WTC11 (cell line): Measurements from ENCODE around the gene APOE. TPM values are rescaled to one million over a fixed set of nuclear protein-coding genes. Genes with fewer than 3 reads are reported as not detected.
"Not testable (repeated sequence)": the region's sequence is repeated elsewhere in the genome, so short reads cannot be mapped to it uniquely, and the experiment has no call there.

ENCODE experiments used
- ATAC-seq: fragments of 200-7000 bp; cut with Tn5 transposase; 2 replicates; pipeline ENCODE4 v1.10.0; 2021; ENCODE audit warnings: mild to moderate bottlenecking, moderate library complexity
- CTCF ChIA-PET: fragments of 300-600 bp; sonication (Branson Sonifier 250); formaldehyde crosslinking; loops from one replicate; lab custom pipeline; 2021; ENCODE audit warnings: antibody characterized with exemption; lab: Charles Lee
- POLR2A ChIA-PET: fragments of 350-600 bp; sonication (Branson Sonifier 250); formaldehyde crosslinking; loops from one replicate; lab custom pipeline; 2021; ENCODE audit warnings: antibody characterized with exemption; lab: Charles Lee
- DNase-seq: peaks from one replicate; pipeline ENCODE4 v3.0.0; 2021; ENCODE audit warnings: low spot score
- H3K27ac Mint-ChIP-seq: 2 replicates; pipeline ENCODE4 v1.8.0; 2021; ENCODE audit warnings: mixed read lengths
- H3K27me3 Mint-ChIP-seq: 2 replicates; pipeline ENCODE4 v1.8.0; 2021; ENCODE audit warnings: low read depth, mild to moderate bottlenecking, moderate library complexity, mixed read lengths
- H3K36me3 Mint-ChIP-seq: 2 replicates; pipeline ENCODE4 v1.8.0; 2021; ENCODE audit warnings: mixed read lengths
- H3K4me1 Mint-ChIP-seq: 2 replicates; pipeline ENCODE4 v1.8.0; 2022; ENCODE audit warnings: mixed read lengths
- H3K4me3 Mint-ChIP-seq: 2 replicates; pipeline ENCODE4 v1.8.0; 2021; ENCODE audit warnings: mild to moderate bottlenecking, moderate library complexity, mixed read lengths
- H3K9me3 Mint-ChIP-seq: 2 replicates; pipeline ENCODE4 v1.8.0; 2021; ENCODE audit warnings: mixed read lengths
- AR ChIP-seq: fragments of 250-450 bp; sonication (Bioruptor Pico); IDR thresholded peaks from 2 replicates; pipeline ENCODE4 v1.9.0; 2021; ENCODE audit warnings: mild to moderate bottlenecking
- ARID4B ChIP-seq: sonication (generic); formaldehyde crosslinking; IDR thresholded peaks from 2 replicates; pipeline ENCODE4 v1.8.0; 2023; ENCODE audit warnings: missing genetic modification reagents, mild to moderate bottlenecking, borderline replicate concordance
- ATF1 ChIP-seq: sonication (generic); formaldehyde crosslinking; IDR thresholded peaks from 2 replicates; pipeline ENCODE4 v1.8.1; 2023; ENCODE audit warnings: mild to moderate bottlenecking, moderate library complexity, missing genetic modification reagents
- CTCF ChIP-seq: fragments of 200-600 bp; IDR thresholded peaks from 2 replicates; pipeline ENCODE4 v1.8.0; 2022; ENCODE audit warnings: antibody characterized with exemption
- NFE2L1 ChIP-seq: sonication (generic); formaldehyde crosslinking; IDR thresholded peaks from 2 replicates; pipeline ENCODE4 v1.8.1; 2023; ENCODE audit warnings: missing genetic modification reagents
- NR1H2 ChIP-seq: sonication (generic); formaldehyde crosslinking; IDR thresholded peaks from 2 replicates; pipeline ENCODE4 v1.9.0; 2021; ENCODE audit warnings: mild to moderate bottlenecking, moderate library complexity, missing genetic modification reagents
- RELA ChIP-seq: sonication (generic); formaldehyde crosslinking; IDR thresholded peaks from 2 replicates; pipeline ENCODE4 v1.8.1; 2022; ENCODE audit warnings: missing genetic modification reagents, mild to moderate bottlenecking, borderline replicate concordance
- ZBTB21 ChIP-seq: sonication (generic); formaldehyde crosslinking; IDR thresholded peaks from 2 replicates; pipeline ENCODE4 v1.8.1; 2023; ENCODE audit warnings: mild to moderate bottlenecking, missing genetic modification reagents, borderline replicate concordance
- ZNF121 ChIP-seq: sonication (generic); formaldehyde crosslinking; IDR thresholded peaks from 2 replicates; pipeline ENCODE4 v1.8.0; 2023; ENCODE audit warnings: missing genetic modification reagents
- ZNF263 ChIP-seq: sonication (generic); formaldehyde crosslinking; IDR thresholded peaks from 2 replicates; pipeline ENCODE4 v1.8.1; 2022; ENCODE audit warnings: low read depth, mild to moderate bottlenecking, moderate library complexity, missing genetic modification reagents
- total RNA-seq: library from RNA; stranded (reverse); gene quantifications from 3 replicates; pipeline ENCODE4 v1.2.3, GENCODE V29; 2021

APOE gene
- total RNA-seq, 1 experiment from 2014 or later = 824 TPM

GRCh38 chr19:44878120-44878865, 27.3 kb upstream of the APOE start:
- peaks cover 39% of the 10 kb centered on the region for H3K4me1 Mint-ChIP-seq
- H3K27ac Mint-ChIP-seq = peak overlapping the region; percentile 49; the same call in 1 of the 2 replicates
- TF ChIP-seq RELA (no peak), ZBTB21 (no peak), NFE2L1 (CRISPR knock-in tag) (no peak), ZNF121 (CRISPR knock-in tag) (no peak), ARID4B (CRISPR knock-in tag) (no peak)
- DNase-seq (no peak), ATAC-seq (no peak)
- no peak overlapping the region for H3K4me3 Mint-ChIP-seq
- H3K9me3 Mint-ChIP-seq = no peaks in the 10 kb centered on the region
- POLR2A ChIA-PET = interaction anchor here (0.6 kb wide), 1 partner anchor 30 kb away, joined by 4 read pairs; no protein-coding TSS in a partner anchor
- CTCF ChIA-PET = interaction anchor here (1.6 to 2.4 kb wide), 2 partner anchors 26 to 94 kb away, joined by 5 to 6 read pairs; no protein-coding TSS in a partner anchor
- no peaks in the 10 kb centered on the region for H3K27me3 Mint-ChIP-seq
- H3K36me3 Mint-ChIP-seq = peaks cover 38% of the 10 kb centered on the region

- peak; percentile 33 for DNase-seq
- no peak for ATAC-seq
- ChIA-PET POLR2A (interaction anchor here (0.6 kb wide), 1 partner anchor 10 kb away, joined by 8 read pairs; no protein-coding TSS in a partner anchor), CTCF (no interaction called here)
- peak overlapping the region; percentile 64 for H3K27ac Mint-ChIP-seq
- peaks cover 40% of the 10 kb centered on the region for H3K4me1 Mint-ChIP-seq
- TF ChIP-seq CTCF = no peak
- no peak for TF ChIP-seq NR1H2
- no peaks in the 10 kb centered on the region for H3K27me3 Mint-ChIP-seq
- H3K36me3 Mint-ChIP-seq = peaks cover 34% of the 10 kb centered on the region
- no peak overlapping the region for H3K4me3 Mint-ChIP-seq
- no peaks in the 10 kb centered on the region for H3K9me3 Mint-ChIP-seq
These were observed 26.1 kb upstream of the APOE start for GRCh38 chr19:44879309-44880065.

- peak overlapping the region; percentile 17; the same call in 1 of the 2 replicates for H3K27ac Mint-ChIP-seq
- no peaks in the 10 kb centered on the region for H3K9me3 Mint-ChIP-seq
- ATAC-seq (no peak), DNase-seq (no peak)
- ChIA-PET CTCF (interaction anchor here (0.9 kb wide), 1 partner anchor 70 kb away, joined by 3 read pairs; no protein-coding TSS in a partner anchor), POLR2A (interaction anchor here (0.8 kb wide), 1 partner anchor 33 kb away, joined by 3 read pairs; no protein-coding TSS in a partner anchor)
- H3K4me1 Mint-ChIP-seq = peaks cover 30% of the 10 kb centered on the region
- TF ChIP-seq AR = no peak
- no peak for TF ChIP-seq ATF1 (CRISPR knock-in tag)
- TF ChIP-seq ZBTB21 = no peak
- TF ChIP-seq ZNF263 = no peak
- no peaks in the 10 kb centered on the region for H3K27me3 Mint-ChIP-seq
- peaks cover 25% of the 10 kb centered on the region for H3K36me3 Mint-ChIP-seq
- H3K4me3 Mint-ChIP-seq = no peak overlapping the region
These were observed 23.5 kb upstream of the APOE start for GRCh38 chr19:44882063-44882462.

GRCh38 chr19:44882619-44883397, 22.8 kb upstream of the APOE start:
- not testable (repeated sequence) for ATAC-seq, H3K9me3 Mint-ChIP-seq, DNase-seq, H3K4me3 Mint-ChIP-seq, H3K27me3 Mint-ChIP-seq
- ChIA-PET POLR2A (interaction anchor here (0.6 kb wide), 1 partner anchor 11 kb away, joined by 3 read pairs; no protein-coding TSS in a partner anchor), CTCF (interaction anchor here (0.9 kb wide), 1 partner anchor 69 kb away, joined by 3 read pairs; no protein-coding TSS in a partner anchor)
- Mint-ChIP-seq H3K36me3 (peaks cover 30% of the 10 kb centered on the region), H3K4me1 (peaks cover 25% of the 10 kb centered on the region), H3K27ac (peak overlapping the region; percentile 19)
